Measurements from ENCODE around the gene CXorf66. TPM values are rescaled to one million over a fixed set of nuclear protein-coding genes. Genes with fewer than 3 reads are reported as not detected.
A peak's percentile ranks its signal among the peaks of the same experiment; 100 is the strongest.

Gene CXorf66
- total and polyA plus RNA-seq, 8 donors = not detected

- H3K9me3 ChIP-seq = no peaks in the 10 kb centered on the region
- no peak overlapping the region for H3K27ac ChIP-seq
- no peak for TF ChIP-seq POLR2A (IDR thresholded peaks at IDR 0.05)
- no peak for TF ChIP-seq CTCF (IDR thresholded peaks at IDR 0.05)
- no peak for TF ChIP-seq POLR2AphosphoS5 (IDR thresholded peaks at IDR 0.05)
- TF ChIP-seq EP300 (IDR thresholded peaks at IDR 0.05) = no peak
- no peaks in the 10 kb centered on the region for H3K36me3 ChIP-seq
- no peak overlapping the region for H3K4me3 ChIP-seq
- peaks cover 0 to 5% (median 0%) of the 10 kb centered on the region in 4 donors for H3K4me1 ChIP-seq
- DNase-seq = no peak
- 48 to 65% (median 56%) methylated on average over 5 of the region's 5 CpGs for WGBS, 5 donors
- no peaks in the 10 kb centered on the region for H3K27me3 ChIP-seq
- intact Hi-C loops (cut with DNase I; ENCODE audit: low total_unique reads) = no loop called here
Observed at GRCh38 chrX:139972113-139972512, 6.8 kb upstream of the CXorf66 start.

GRCh38 chrX:139971394-139971749 is 6.1 kb upstream of the CXorf66 start:
- no peak for DNase-seq
- Histone ChIP-seq H3K4me1 (peaks cover 0 to 5% (median 0%) of the 10 kb centered on the region in 4 donors), H3K36me3 (no peaks in the 10 kb centered on the region), H3K4me3 (peak overlapping the region in 1 of 4 donors; percentile 3), H3K9me3 (no peaks in the 10 kb centered on the region), H3K27ac (no peak overlapping the region), H3K27me3 (no peaks in the 10 kb centered on the region)
- 29 to 60% (median 46%) methylated on average over 5 to 10 of the region's 10 CpGs for WGBS, 5 donors
- no peak for TF ChIP-seq EP300 (IDR thresholded peaks at IDR 0.05)
- no peak for TF ChIP-seq CTCF (IDR thresholded peaks at IDR 0.05)
- TF ChIP-seq POLR2AphosphoS5 (IDR thresholded peaks at IDR 0.05) = no peak
- no peak for TF ChIP-seq POLR2A (IDR thresholded peaks at IDR 0.05)
- intact Hi-C loops (cut with DNase I; ENCODE audit: low total_unique reads) = no loop called here

- Histone ChIP-seq H3K27me3 (no peaks in the 10 kb centered on the region), H3K4me1 (peaks cover 0 to 5% (median 0%) of the 10 kb centered on the region in 4 donors), H3K27ac (no peak overlapping the region), H3K9me3 (no peaks in the 10 kb centered on the region), H3K4me3 (no peak overlapping the region), H3K36me3 (no peaks in the 10 kb centered on the region)
- WGBS, 5 donors = 64 to 81% (median 78%) methylated on average over 2 of the region's 2 CpGs
- TF ChIP-seq POLR2AphosphoS5 (IDR thresholded peaks at IDR 0.05) = no peak
- TF ChIP-seq CTCF (IDR thresholded peaks at IDR 0.05) = no peak
- no peak for TF ChIP-seq POLR2A (IDR thresholded peaks at IDR 0.05)
- TF ChIP-seq EP300 (IDR thresholded peaks at IDR 0.05) = no peak
- no peak for DNase-seq
- intact Hi-C loops (cut with DNase I; ENCODE audit: low total_unique reads) = no loop called here
Observed at GRCh38 chrX:139969286-139969685, 4.0 kb upstream of the CXorf66 start.

GRCh38 chrX:139967750-139968149 is 2.4 kb upstream of the CXorf66 start:
- Histone ChIP-seq H3K4me1 (peaks cover 0 to 5% (median 0%) of the 10 kb centered on the region in 4 donors), H3K4me3 (no peak overlapping the region), H3K27me3 (no peaks in the 10 kb centered on the region), H3K27ac (no peak overlapping the region), H3K9me3 (peaks cover 0 to 4% (median 0%) of the 10 kb centered on the region in 4 donors), H3K36me3 (no peaks in the 10 kb centered on the region)
- no peak for DNase-seq
- intact Hi-C loops (cut with DNase I; ENCODE audit: low total_unique reads) = no loop called here
- TF ChIP-seq CTCF (IDR thresholded peaks at IDR 0.05) (no peak), POLR2A (IDR thresholded peaks at IDR 0.05) (no peak), POLR2AphosphoS5 (IDR thresholded peaks at IDR 0.05) (no peak), EP300 (IDR thresholded peaks at IDR 0.05) (no peak)
- WGBS, 5 donors = 60 to 88% (median 78%) methylated on average over 3 of the region's 3 CpGs

Measured in stomach (tissue), 9 donors.